Measurements from ENCODE around the gene CDH12. TPM values are rescaled to one million over a fixed set of nuclear protein-coding genes. Genes with fewer than 3 reads are reported as not detected.

Gene CDH12
- total and polyA plus RNA-seq, 2 donors (not counting 3 experiments of a cell fraction or from before 2014, with no cell fraction given) = 0.03 TPM; not detected in 1

DNA sequence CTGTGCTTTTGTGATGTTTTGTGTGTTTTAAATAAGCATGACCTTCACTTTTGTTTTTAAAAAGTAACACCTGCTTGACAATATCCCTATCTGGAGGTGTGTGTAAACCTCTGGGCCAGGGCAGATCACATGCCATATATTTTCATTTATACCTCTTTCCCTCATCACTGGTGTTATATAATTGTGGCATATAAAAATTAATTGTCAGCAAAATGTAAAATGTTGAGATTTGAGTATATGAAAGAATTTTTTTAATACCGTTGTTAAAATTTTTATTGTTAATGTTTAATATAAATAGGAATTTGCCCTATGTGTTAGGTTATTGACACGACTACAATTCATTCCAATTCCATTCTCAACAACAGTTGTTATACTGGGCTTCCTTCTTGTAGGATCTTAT, 6.5 kb downstream of the CDH12 start:
- no peak for DNase-seq (ENCODE audit: low read depth, low spot score)
- Histone ChIP-seq H3K4me1 (ENCODE audit: control insufficient read depth, extremely low read depth, insufficient read depth, low read length) (no peaks in the 10 kb centered on the region), H3K9me1 (replicated peaks; ENCODE audit: control insufficient read depth, extremely low read depth, insufficient read depth, low read length) (no peaks in the 10 kb centered on the region), H3K79me2 (ENCODE audit: control insufficient read depth, insufficient read depth, low read length) (no peaks in the 10 kb centered on the region), H4K20me1 (replicated peaks; ENCODE audit: control insufficient read depth, extremely low read depth, insufficient read depth, low read length) (no peaks in the 10 kb centered on the region), H3K4me2 (ENCODE audit: insufficient read depth, low read length) (no peak overlapping the region), H3K36me3 (ENCODE audit: control insufficient read depth in 2 of 2, extremely low read depth in 1 of 2, insufficient read depth in 2 of 2, low read length in 2 of 2) (no peaks in the 10 kb centered on the region), H3K9ac (replicated peaks; ENCODE audit: extremely low read depth, insufficient read depth, low read length) (no peak overlapping the region), H3K4me3 (replicated peaks in 1 of 3; ENCODE audit: insufficient read depth in 1 of 3, low read depth in 1 of 3, low read length in 3 of 3) (no peak overlapping the region), H3K27ac (ENCODE audit: insufficient read depth, low read depth, low read length) (no peak overlapping the region), H2AFZ (ENCODE audit: low read depth, low read length) (no peak overlapping the region), H3K9me3 (replicated peaks; ENCODE audit: control insufficient read depth, insufficient read depth, low read length) (no peaks in the 10 kb centered on the region), H3K27me3 (ENCODE audit: control insufficient read depth in 2 of 2, insufficient read depth in 2 of 2, low read length in 2 of 2) (no peaks in the 10 kb centered on the region)
- FAIRE-seq = no peak
- TF ChIP-seq MYC (IDR thresholded peaks at IDR 0.05; ENCODE audit: low read depth, low read length) (no peak), EZH2 (IDR thresholded peaks at IDR 0.05; ENCODE audit: borderline replicate concordance, low read depth, low read length, severe bottlenecking) (no peak), POLR2AphosphoS5 (IDR thresholded peaks at IDR 0.05; ENCODE audit: insufficient read depth, low read depth, low read length) (no peak), POLR2A (IDR thresholded peaks at IDR 0.05; ENCODE audit: low read depth, low read length) (no peak)
- intact Hi-C loops (cut with micrococcal nuclease) (no loop called here), dilution Hi-C loops (cut with MboI; ENCODE audit: extremely low pct_ligation_motif_present, low sequenced_read_pairs) (no loop called here)
- ChIA-PET POLR2A (no interaction called here), CTCF (no interaction called here)
- BruUV-seq (replicated peaks) = no TSS peak

GRCh38 chr5:22844636-22845035, 8.5 kb downstream of the CDH12 start:
- no peak overlapping the region for H3K9ac ChIP-seq (replicated peaks; ENCODE audit: extremely low read depth, insufficient read depth, low read length)
- no peak overlapping the region for H2AFZ ChIP-seq (ENCODE audit: low read depth, low read length)
- ChIA-PET POLR2A (no interaction called here), CTCF (no interaction called here)
- dilution Hi-C loops (cut with MboI; ENCODE audit: extremely low pct_ligation_motif_present, low sequenced_read_pairs) (no loop called here), intact Hi-C loops (cut with micrococcal nuclease) (no loop called here)
- H3K4me3 ChIP-seq (replicated peaks in 1 of 3; ENCODE audit: insufficient read depth in 1 of 3, low read depth in 1 of 3, low read length in 3 of 3) = no peak overlapping the region
- no peak for TF ChIP-seq POLR2A (IDR thresholded peaks at IDR 0.05; ENCODE audit: low read depth, low read length)
- DNase-seq (ENCODE audit: low read depth, low spot score) (no peak), FAIRE-seq (no peak)
- no peaks in the 10 kb centered on the region for H3K27me3 ChIP-seq (ENCODE audit: control insufficient read depth in 2 of 2, insufficient read depth in 2 of 2, low read length in 2 of 2)
- no TSS peak for BruUV-seq (replicated peaks)
- no peak overlapping the region for H3K4me2 ChIP-seq (ENCODE audit: insufficient read depth, low read length)
- H4K20me1 ChIP-seq (replicated peaks; ENCODE audit: control insufficient read depth, extremely low read depth, insufficient read depth, low read length) = no peaks in the 10 kb centered on the region
- H3K9me3 ChIP-seq (replicated peaks; ENCODE audit: control insufficient read depth, insufficient read depth, low read length) = no peaks in the 10 kb centered on the region
- no peaks in the 10 kb centered on the region for H3K36me3 ChIP-seq (ENCODE audit: control insufficient read depth in 2 of 2, extremely low read depth in 1 of 2, insufficient read depth in 2 of 2, low read length in 2 of 2)
- H3K79me2 ChIP-seq (ENCODE audit: control insufficient read depth, insufficient read depth, low read length) = no peaks in the 10 kb centered on the region
- no peak overlapping the region for H3K27ac ChIP-seq (ENCODE audit: insufficient read depth, low read depth, low read length)
- no peaks in the 10 kb centered on the region for H3K9me1 ChIP-seq (replicated peaks; ENCODE audit: control insufficient read depth, extremely low read depth, insufficient read depth, low read length)
- no peaks in the 10 kb centered on the region for H3K4me1 ChIP-seq (ENCODE audit: control insufficient read depth, extremely low read depth, insufficient read depth, low read length)

All from endothelial cell of umbilical vein (primary cell).